CD8-positive, alpha-beta memory T cell (primary cell): ENCODE data around the gene JAKMIP3. TPM values are rescaled to one million over a fixed set of nuclear protein-coding genes. Genes with fewer than 3 reads are reported as not detected.
A peak's percentile ranks its signal among the peaks of the same experiment; 100 is the strongest.

Experiments
- CTCF ChIA-PET: fragments of 350-600 bp; sonication (Branson Sonifier 250); formaldehyde crosslinking; loops from one replicate; lab custom pipeline; 2021; ENCODE audit warnings: antibody characterized with exemption; lab: Charles Lee
- POLR2A ChIA-PET: fragments of 350-600 bp; sonication (Branson Sonifier 250); formaldehyde crosslinking; loops from one replicate; lab custom pipeline; 2021; ENCODE audit warnings: antibody characterized with exemption; lab: Charles Lee
- DNase-seq, 5 donors: peaks; one replicate each; pipeline versions ENCODE4 v3.0.0 to v3.0.0-alpha.2; 2020 to 2022; ENCODE audit warnings: mixed read lengths in 1 of 5
- H3K27ac ChIP-seq: one replicate; pipeline ENCODE4 v1.7.0; 2013; ENCODE audit warnings: low read depth, mild to moderate bottlenecking, low read length, moderate library complexity
- H3K27me3 ChIP-seq: 2 replicates; pipeline ENCODE4 v1.7.0; 2013; ENCODE audit warnings: low read length, mild to moderate bottlenecking; ENCODE audit not compliant: insufficient read depth, poor library complexity, severe bottlenecking
- H3K36me3 ChIP-seq: 2 replicates; pipeline ENCODE4 v1.7.0; 2013; ENCODE audit warnings: mild to moderate bottlenecking, low read length, moderate library complexity; ENCODE audit not compliant: insufficient read depth
- H3K4me1 ChIP-seq: 2 replicates; pipeline ENCODE4 v1.7.0; 2013; ENCODE audit warnings: mild to moderate bottlenecking, low read length, moderate library complexity; ENCODE audit not compliant: insufficient read depth
- H3K4me3 ChIP-seq: 2 replicates; pipeline ENCODE4 v1.7.0; 2013; ENCODE audit warnings: mild to moderate bottlenecking, low read length
- H3K9me3 ChIP-seq: 2 replicates; pipeline ENCODE4 v1.7.0; 2013; ENCODE audit warnings: mild to moderate bottlenecking, low read length
- H3K27ac Mint-ChIP-seq, 8 donors: one replicate each; pipeline ENCODE4 v1.8.0; 2020 to 2021; ENCODE audit warnings: mixed read lengths in 8 of 8, mild to moderate bottlenecking in 6 of 8, inconsistent platforms in 3 of 8, moderate library complexity in 3 of 8
- H3K27me3 Mint-ChIP-seq, 2 donors: one replicate each; pipeline ENCODE4 v1.8.0; 2020 to 2021; ENCODE audit warnings: mixed read lengths in 2 of 2, mild to moderate bottlenecking in 1 of 2, moderate library complexity in 1 of 2
- H3K36me3 Mint-ChIP-seq, 3 donors: one replicate each; pipeline ENCODE4 v1.8.0; 2020 to 2021; ENCODE audit warnings: mixed read lengths in 3 of 3, inconsistent platforms in 1 of 3, mild to moderate bottlenecking in 1 of 3
- H3K4me1 Mint-ChIP-seq, 3 donors: one replicate each; pipeline ENCODE4 v1.8.0; 2020 to 2021; ENCODE audit warnings: mixed read lengths in 3 of 3, inconsistent platforms in 1 of 3, mild to moderate bottlenecking in 1 of 3
- H3K4me3 Mint-ChIP-seq, 7 donors: one replicate each; pipeline ENCODE4 v1.8.0; 2020 to 2021; ENCODE audit warnings: mixed read lengths in 7 of 7, mild to moderate bottlenecking in 6 of 7, moderate library complexity in 4 of 7, inconsistent platforms in 2 of 7
- H3K9me3 Mint-ChIP-seq, 5 donors: one replicate each; pipeline ENCODE4 v1.8.0; 2020 to 2022; ENCODE audit warnings: mixed read lengths in 5 of 5, mild to moderate bottlenecking in 3 of 5, moderate library complexity in 2 of 5, inconsistent platforms in 1 of 5
- polyA plus RNA-seq: library from polyadenylated mRNA; unstranded; fragments of 300-500 nt; fragmentation: Illumina TruSeq; gene quantifications from one replicate; pipeline ENCODE4 v1.2.3, GENCODE V29; 2021
- total RNA-seq, 2 experiments: library from RNA; stranded (reverse); gene quantifications; one replicate each; pipeline ENCODE4 v1.2.3, GENCODE V29; 2021

Gene JAKMIP3
- total and polyA plus RNA-seq, 3 experiments from 2014 or later = 0.09 to 0.13 TPM; not detected in 1

- Histone ChIP-seq H3K36me3 (no peaks in the 10 kb centered on the region), H3K9me3 (no peaks in the 10 kb centered on the region), H3K27ac (no peak overlapping the region), H3K4me1 (no peaks in the 10 kb centered on the region), H3K27me3 (peaks cover 4% of the 10 kb centered on the region), H3K4me3 (no peak overlapping the region)
- Mint-ChIP-seq H3K27ac (no peak overlapping the region), H3K4me1 (peaks cover 0 to 3% (median 3%) of the 10 kb centered on the region in 3 donors), H3K36me3 (no peaks in the 10 kb centered on the region), H3K4me3 (no peak overlapping the region), H3K27me3 (peaks cover 20 to 38% of the 10 kb centered on the region in 2 donors), H3K9me3 (peaks cover 0 to 3% (median 2%) of the 10 kb centered on the region in 5 donors)
- DNase-seq = peak in 1 of 5 donors; percentile 42
- ChIA-PET POLR2A (no interaction called here), CTCF (no interaction called here)
Measured at GRCh38 chr10:132099389-132100090, 33.8 kb downstream of the JAKMIP3 start.

DNA sequence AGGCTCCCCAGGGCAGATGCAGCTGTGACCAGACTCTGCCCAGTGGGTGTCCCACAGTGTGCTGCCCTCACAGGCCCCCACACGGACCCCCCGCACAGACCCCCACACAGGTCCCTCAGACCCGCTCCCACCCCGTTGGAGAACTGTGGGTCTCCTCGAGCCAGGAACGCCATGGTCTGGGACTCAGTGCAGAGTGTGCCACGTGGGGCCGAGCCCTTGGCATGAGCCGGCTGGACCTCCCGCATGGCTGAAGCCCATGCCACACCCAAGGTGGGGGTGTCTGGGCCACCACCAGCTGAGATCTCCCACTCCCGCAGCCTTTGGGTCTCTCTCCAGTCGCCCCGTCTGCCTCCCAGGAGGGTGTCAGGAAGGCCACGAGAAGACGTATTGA lies 34.3 kb downstream of the JAKMIP3 start:
- no peak overlapping the region for H3K4me3 ChIP-seq
- POLR2A ChIA-PET = no interaction called here
- H3K4me1 Mint-ChIP-seq = peaks cover 0 to 3% (median 3%) of the 10 kb centered on the region in 3 donors

DNA sequence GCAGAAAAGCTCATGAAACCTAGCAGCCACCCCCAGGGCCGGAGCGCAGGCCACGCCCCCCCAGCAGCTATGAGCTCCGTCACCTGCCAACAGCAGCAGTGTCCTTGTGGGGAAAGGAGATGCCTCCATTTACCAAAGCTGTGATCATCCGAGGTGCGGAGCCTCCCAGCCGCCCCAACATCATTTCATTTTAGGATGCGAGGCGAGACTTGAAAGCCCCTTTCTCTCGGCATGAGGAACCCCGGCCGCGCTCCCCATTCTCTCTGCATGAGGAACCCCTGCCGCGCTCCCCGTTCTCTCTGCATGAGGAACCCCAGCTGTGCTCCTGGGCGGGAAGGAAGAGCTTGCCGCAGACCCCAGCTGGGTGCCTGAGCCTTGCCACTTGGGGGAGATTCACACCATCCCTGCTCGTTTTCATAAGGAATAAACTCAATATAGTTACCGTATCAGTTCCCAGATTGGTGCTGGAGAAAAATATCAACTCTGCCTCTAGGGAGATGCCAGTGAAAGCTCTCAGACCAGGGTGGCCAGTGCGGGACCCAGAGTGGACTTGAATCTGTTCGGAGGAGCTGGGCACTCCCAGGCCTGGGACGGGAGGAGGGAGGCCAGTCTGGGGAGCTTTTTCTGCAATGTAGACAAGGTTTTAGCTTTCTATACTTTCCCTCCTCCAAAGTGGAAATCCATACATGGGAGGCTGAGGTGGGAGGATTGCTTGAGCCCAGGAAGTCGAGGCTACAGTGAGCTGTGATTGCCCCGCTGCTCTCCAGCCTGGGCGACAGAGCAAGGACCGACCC lies 35.0 kb downstream of the JAKMIP3 start:
- no peak overlapping the region for H3K4me3 ChIP-seq
- no peaks in the 10 kb centered on the region for H3K27me3 ChIP-seq
- Mint-ChIP-seq H3K36me3 (no peaks in the 10 kb centered on the region), H3K4me1 (peaks cover 0 to 3% (median 3%) of the 10 kb centered on the region in 3 donors), H3K27me3 (peaks cover 17 to 28% of the 10 kb centered on the region in 2 donors), H3K27ac (no peak overlapping the region), H3K4me3 (no peak overlapping the region), H3K9me3 (peaks cover 0 to 3% (median under 1%) of the 10 kb centered on the region in 5 donors)
- no peak overlapping the region for H3K27ac ChIP-seq
- H3K4me1 ChIP-seq = no peaks in the 10 kb centered on the region
- DNase-seq = no peak
- CTCF ChIA-PET = no interaction called here
- H3K36me3 ChIP-seq = no peaks in the 10 kb centered on the region
- H3K9me3 ChIP-seq = no peaks in the 10 kb centered on the region
- POLR2A ChIA-PET = no interaction called here

More for the DNA sequence above, 34.3 kb downstream of the JAKMIP3 start:
- peaks cover 3% of the 10 kb centered on the region for H3K27me3 ChIP-seq
- H3K4me1 ChIP-seq = no peaks in the 10 kb centered on the region
- no peaks in the 10 kb centered on the region for H3K9me3 ChIP-seq
- DNase-seq = no peak
- no peak overlapping the region for H3K27ac Mint-ChIP-seq
- peaks cover 0 to 3% (median 2%) of the 10 kb centered on the region in 5 donors for H3K9me3 Mint-ChIP-seq
- H3K27ac ChIP-seq = no peak overlapping the region
- H3K27me3 Mint-ChIP-seq = peaks cover 17 to 35% of the 10 kb centered on the region in 2 donors
- no peaks in the 10 kb centered on the region for H3K36me3 ChIP-seq
- H3K36me3 Mint-ChIP-seq = no peaks in the 10 kb centered on the region
- CTCF ChIA-PET = no interaction called here
- no peak overlapping the region for H3K4me3 Mint-ChIP-seq

DNA sequence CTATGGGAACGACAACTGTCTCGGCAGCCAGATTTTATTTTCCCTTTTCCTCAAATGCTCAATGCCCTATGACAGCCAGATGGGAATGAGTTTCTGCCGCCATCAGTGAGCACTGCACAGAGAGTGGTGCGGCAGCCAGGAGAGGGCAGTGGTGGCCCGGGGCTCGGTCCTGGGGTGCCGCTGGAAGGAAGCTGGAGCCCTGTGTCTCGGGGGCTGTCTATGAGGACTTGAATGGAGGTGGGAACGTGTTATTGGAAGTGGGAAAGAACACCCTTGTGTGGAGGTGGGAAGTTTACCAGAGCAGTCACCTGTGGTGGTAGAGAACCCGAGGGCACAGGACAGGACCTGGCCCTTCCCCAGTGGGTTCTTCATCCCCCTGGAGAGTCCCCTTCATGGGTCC lies 35.8 kb downstream of the JAKMIP3 start:
- DNase-seq = no peak
- Histone ChIP-seq H3K36me3 (no peaks in the 10 kb centered on the region), H3K9me3 (no peaks in the 10 kb centered on the region), H3K4me3 (no peak overlapping the region), H3K27ac (no peak overlapping the region), H3K27me3 (no peaks in the 10 kb centered on the region), H3K4me1 (no peaks in the 10 kb centered on the region)
- Mint-ChIP-seq H3K36me3 (no peaks in the 10 kb centered on the region), H3K27ac (no peak overlapping the region), H3K4me1 (no peaks in the 10 kb centered on the region), H3K4me3 (no peak overlapping the region), H3K9me3 (peaks cover 0 to 2% (median 0%) of the 10 kb centered on the region in 5 donors), H3K27me3 (peaks cover 14 to 21% of the 10 kb centered on the region in 2 donors)
- ChIA-PET CTCF (no interaction called here), POLR2A (no interaction called here)

DNA sequence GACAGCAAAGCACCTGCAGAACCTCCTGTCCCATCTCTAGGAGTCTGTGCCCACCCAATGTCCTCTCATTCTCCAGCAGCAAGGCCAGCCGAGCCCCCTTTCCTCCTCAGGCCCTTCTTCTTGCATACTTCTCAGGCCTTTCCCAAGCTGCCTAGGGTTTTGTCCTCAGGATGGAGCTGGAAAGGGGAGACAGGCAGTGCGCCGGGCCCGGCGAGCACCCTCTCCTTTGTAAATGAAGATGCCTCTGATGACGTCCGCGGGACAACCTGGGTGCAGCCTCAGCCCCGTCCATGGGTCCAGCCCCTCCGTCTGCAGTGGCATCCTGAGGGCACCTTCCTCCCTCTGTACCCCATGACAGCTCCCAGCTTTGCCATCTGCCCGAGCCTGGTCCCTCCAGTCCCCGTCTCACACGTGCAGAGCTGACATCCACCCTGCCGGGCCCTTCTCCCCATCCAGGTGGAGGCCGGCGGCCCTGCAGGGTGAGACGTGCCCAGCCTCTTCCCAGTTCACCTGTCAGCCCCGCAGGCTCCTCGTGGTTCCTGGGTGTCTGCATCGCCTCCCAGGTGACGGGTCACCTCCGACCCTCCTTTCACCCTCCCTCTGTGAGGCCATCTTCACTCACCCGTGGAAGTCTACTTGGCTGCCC lies 36.4 kb downstream of the JAKMIP3 start:
- no peak overlapping the region for H3K4me3 Mint-ChIP-seq
- H3K27ac Mint-ChIP-seq = no peak overlapping the region

GRCh38 chr10:132102717-132103110 lies 37.0 kb downstream of the JAKMIP3 start:
- ChIA-PET POLR2A (no interaction called here), CTCF (no interaction called here)
- no peaks in the 10 kb centered on the region for H3K4me1 Mint-ChIP-seq
- peaks cover 9 to 18% of the 10 kb centered on the region in 2 donors for H3K27me3 Mint-ChIP-seq
- H3K27ac Mint-ChIP-seq = no peak overlapping the region
- Histone ChIP-seq H3K27ac (no peak overlapping the region), H3K4me3 (no peak overlapping the region), H3K27me3 (no peaks in the 10 kb centered on the region), H3K9me3 (no peaks in the 10 kb centered on the region), H3K4me1 (no peaks in the 10 kb centered on the region), H3K36me3 (no peaks in the 10 kb centered on the region)
- no peak for DNase-seq
- no peaks in the 10 kb centered on the region for H3K36me3 Mint-ChIP-seq
- peaks cover 0 to 2% (median 0%) of the 10 kb centered on the region in 5 donors for H3K9me3 Mint-ChIP-seq
- H3K4me3 Mint-ChIP-seq = no peak overlapping the region

More for the DNA sequence above, 36.4 kb downstream of the JAKMIP3 start:
- no peak overlapping the region for H3K4me3 ChIP-seq
- no peaks in the 10 kb centered on the region for H3K36me3 Mint-ChIP-seq
- H3K27me3 ChIP-seq = no peaks in the 10 kb centered on the region
- no peak for DNase-seq
- peaks cover 0 to 2% (median 0%) of the 10 kb centered on the region in 5 donors for H3K9me3 Mint-ChIP-seq
- ChIA-PET CTCF (no interaction called here), POLR2A (no interaction called here)
- H3K9me3 ChIP-seq = no peaks in the 10 kb centered on the region
- H3K27me3 Mint-ChIP-seq = peaks cover 9 to 18% of the 10 kb centered on the region in 2 donors
- H3K36me3 ChIP-seq = no peaks in the 10 kb centered on the region
- H3K4me1 Mint-ChIP-seq = no peaks in the 10 kb centered on the region
- H3K27ac ChIP-seq = no peak overlapping the region
- no peaks in the 10 kb centered on the region for H3K4me1 ChIP-seq

DNA sequence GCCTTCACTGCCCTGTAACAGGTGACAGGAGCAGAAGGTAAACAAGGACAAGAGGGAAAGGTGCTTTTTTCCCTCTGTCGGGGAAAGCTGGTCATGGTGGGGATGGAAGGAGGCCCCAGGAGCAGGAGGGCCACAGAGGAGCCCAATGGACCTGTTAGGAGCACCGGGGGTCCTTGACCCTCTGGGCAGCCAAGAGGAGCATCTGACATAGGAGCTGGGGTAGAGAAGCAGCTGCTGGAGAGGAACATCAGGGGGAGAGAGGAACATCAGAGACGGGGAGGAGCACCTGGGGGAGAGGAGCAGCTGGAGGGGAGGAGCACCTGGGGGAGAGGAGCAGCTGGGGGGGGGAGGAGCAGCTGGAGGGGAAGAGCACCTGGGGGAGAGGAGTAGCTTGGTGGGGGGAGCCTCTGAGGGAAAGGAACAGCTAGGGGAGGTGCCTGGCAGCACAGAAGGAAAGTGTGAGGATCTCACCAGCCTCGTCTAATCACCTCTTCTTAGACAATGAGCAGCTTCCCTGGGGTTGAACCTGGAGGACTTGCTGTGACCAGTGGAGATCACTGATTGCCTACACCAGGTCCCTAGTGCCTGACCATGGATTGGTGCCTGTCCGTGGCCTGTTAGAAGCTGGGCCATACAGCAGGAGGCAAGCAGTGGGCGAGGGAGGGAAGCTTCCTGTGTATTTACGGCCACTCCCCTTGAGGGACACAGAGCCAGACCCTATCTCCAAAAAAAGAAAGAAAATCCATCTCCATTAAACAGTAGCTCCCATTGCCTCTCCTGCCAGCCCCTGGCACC lies 37.6 kb downstream of the JAKMIP3 start:
- H3K27me3 Mint-ChIP-seq = peaks cover 9 to 15% of the 10 kb centered on the region in 2 donors
- Histone ChIP-seq H3K9me3 (no peaks in the 10 kb centered on the region), H3K27me3 (no peaks in the 10 kb centered on the region), H3K27ac (no peak overlapping the region), H3K4me3 (no peak overlapping the region), H3K4me1 (no peaks in the 10 kb centered on the region), H3K36me3 (no peaks in the 10 kb centered on the region)
- H3K4me1 Mint-ChIP-seq = no peaks in the 10 kb centered on the region
- H3K36me3 Mint-ChIP-seq = no peaks in the 10 kb centered on the region
- CTCF ChIA-PET = no interaction called here
- DNase-seq = no peak
- H3K27ac Mint-ChIP-seq = peak overlapping the region in 1 of 8 donors; percentile 61
- no peaks in the 10 kb centered on the region for H3K9me3 Mint-ChIP-seq
- no peak overlapping the region for H3K4me3 Mint-ChIP-seq
- POLR2A ChIA-PET = no interaction called here
